GM18505 (cell line): Measurements from ENCODE around the gene ABRAXAS1.

Experiments
- ATAC-seq: cut with Tn5 transposase; IDR thresholded peaks from one replicate; pipeline ENCODE4 v1.9.1; 2021; ENCODE audit not compliant: unreplicated experiment
- POLR2A ChIP-seq: IDR thresholded peaks from 4 replicates; pipeline ENCODE4 v1.6.1; 2011; ENCODE audit warnings: borderline replicate concordance; ENCODE audit not compliant: insufficient read depth, insufficient read length; ENCODE audit errors: extremely low read depth

Gene ABRAXAS1

GRCh38 chr4:83486457-83487129, 1.7 kb upstream of the ABRAXAS1 start:
- ATAC-seq, result no peak
- TF ChIP-seq POLR2A, result no peak

- no peak for ATAC-seq
- TF ChIP-seq POLR2A, result no peak
These were observed 10.9 kb downstream of the ABRAXAS1 start for GRCh38 chr4:83473966-83474365.

GRCh38 chr4:83473423-83473822, 11.5 kb downstream of the ABRAXAS1 start:
- TF ChIP-seq POLR2A, result no peak
- no peak for ATAC-seq

- no peak for ATAC-seq
- TF ChIP-seq POLR2A, result no peak
These were observed 28.8 kb downstream of the ABRAXAS1 start for GRCh38 chr4:83456184-83456501.

- ATAC-seq, result peak; percentile 93
- TF ChIP-seq POLR2A, result peak; percentile 90
These were observed 29.4 kb downstream of the ABRAXAS1 start, which contains the start of the genes HELQ and MRPS18C for GRCh38 chr4:83455281-83456183. Gene HELQ, minus strand, starts transcription at chr4:83455823. Its CDS starts 130 bp downstream, at chr4:83455693. Gene MRPS18C, plus strand, starts transcription at chr4:83456058. Its CDS starts 20 bp downstream, at chr4:83456078.

GRCh38 chr4:83454686-83455085, 30.2 kb downstream of the ABRAXAS1 start:
- no peak for ATAC-seq
- no peak for TF ChIP-seq POLR2A

GRCh38 chr4:83449009-83449408, 35.9 kb downstream of the ABRAXAS1 start:
- TF ChIP-seq POLR2A, result no peak
- no peak for ATAC-seq

- TF ChIP-seq POLR2A, result no peak
- ATAC-seq, result no peak
These were observed 44.0 kb downstream of the ABRAXAS1 start for GRCh38 chr4:83440899-83441298.

GRCh38 chr4:83440148-83440814, 44.6 kb downstream of the ABRAXAS1 start:
- TF ChIP-seq POLR2A, result no peak
- ATAC-seq, result no peak

- no peak for TF ChIP-seq POLR2A
- ATAC-seq, result no peak
These were observed 46.2 kb downstream of the ABRAXAS1 start for GRCh38 chr4:83438719-83439118.

- no peak for ATAC-seq
- TF ChIP-seq POLR2A, result no peak
These were observed 48.2 kb downstream of the ABRAXAS1 start for GRCh38 chr4:83436680-83437079.

GRCh38 chr4:83431200-83431599, 53.7 kb downstream of the ABRAXAS1 start:
- TF ChIP-seq POLR2A, result no peak
- no peak for ATAC-seq

GRCh38 chr4:83418211-83418610, 66.7 kb downstream of the ABRAXAS1 start:
- TF ChIP-seq POLR2A, result no peak
- no peak for ATAC-seq

- TF ChIP-seq POLR2A, result no peak
- no peak for ATAC-seq
These were observed 67.3 kb downstream of the ABRAXAS1 start for GRCh38 chr4:83417566-83417965.

- ATAC-seq, result no peak
- no peak for TF ChIP-seq POLR2A
These were observed 71.2 kb downstream of the ABRAXAS1 start for GRCh38 chr4:83413676-83414075.
